Measurements from ENCODE around the gene PDE1C. TPM values are rescaled to one million over a fixed set of nuclear protein-coding genes. Genes with fewer than 3 reads are reported as not detected.

Gene PDE1C
- total and polyA plus RNA-seq, 2 donors (not counting 1 experiment from before 2014, with no cell fraction given) = 0.52 TPM; not detected in 1

DNA sequence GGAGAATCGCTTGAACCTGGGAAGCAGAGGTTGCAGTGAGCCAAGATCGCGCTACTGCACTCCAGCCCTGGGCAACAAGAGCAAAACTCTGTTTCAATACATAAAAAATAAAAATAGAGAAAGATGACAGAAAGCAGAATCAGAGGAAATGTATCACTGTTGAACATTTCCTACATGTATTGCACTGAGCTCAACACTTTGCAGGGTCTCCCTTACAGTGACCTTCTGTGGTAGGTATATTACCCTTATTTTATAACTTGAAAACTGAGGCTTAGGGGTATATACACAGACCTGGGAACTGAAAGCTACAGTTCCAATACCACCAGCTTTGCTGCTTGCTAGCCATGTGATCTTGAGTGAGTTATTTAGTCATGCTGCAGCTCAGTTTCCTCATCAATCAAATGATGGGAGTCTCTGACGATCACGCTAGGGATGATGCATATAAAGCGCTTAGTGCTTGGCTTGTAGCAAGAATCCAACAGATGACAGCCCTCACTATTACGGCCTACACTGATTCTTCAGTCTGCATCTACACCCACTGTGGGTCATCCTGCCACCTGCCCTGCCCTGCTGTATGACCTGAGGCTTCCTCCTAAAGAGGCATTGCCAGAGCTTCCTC, 99.0 kb downstream of the PDE1C start:
- Histone ChIP-seq H3K9me3 (ENCODE audit: control extremely low read depth in 1 of 3, control insufficient read depth in 2 of 3, insufficient read depth in 1 of 3, low read length in 2 of 3) (no peaks in the 10 kb centered on the region), H3K27ac (ENCODE audit: low read length in 2 of 2) (no peak overlapping the region), H3K9ac (ENCODE audit: low read length) (no peak overlapping the region), H3K36me3 (replicated peaks in 1 of 2; ENCODE audit: control extremely low read depth in 1 of 2, control insufficient read depth in 1 of 2, extremely low read depth in 1 of 2, insufficient read depth in 2 of 2, low read length in 1 of 2) (no peaks in the 10 kb centered on the region), H3K27me3 (replicated peaks in 1 of 4; ENCODE audit: control extremely low read depth in 1 of 4, control insufficient read depth in 3 of 4, insufficient read depth in 4 of 4, low read length in 3 of 4) (no peaks in the 10 kb centered on the region), H4K20me1 (ENCODE audit: control insufficient read depth, insufficient read depth, low read length, poor library complexity, severe bottlenecking) (no peaks in the 10 kb centered on the region), H3K4me3 (ENCODE audit: control extremely low read depth in 1 of 5, extremely low read depth in 1 of 5, insufficient read depth in 1 of 5, low read depth in 2 of 5, low read length in 4 of 5) (no peak overlapping the region), H2AFZ (ENCODE audit: insufficient read depth, low read depth, low read length, poor library complexity, severe bottlenecking) (no peak overlapping the region), H3K4me1 (ENCODE audit: control insufficient read depth in 2 of 2, insufficient read depth in 2 of 2, low read length in 2 of 2) (no peaks in the 10 kb centered on the region), H3K79me2 (ENCODE audit: control insufficient read depth, insufficient read depth, low read length) (no peaks in the 10 kb centered on the region), H3K4me2 (replicated peaks; ENCODE audit: low read depth, low read length, poor library complexity, severe bottlenecking) (no peak overlapping the region)
- no peaks in the 10 kb centered on the region for H3K4me1 Mint-ChIP-seq
- H3K27me3 Mint-ChIP-seq = no peaks in the 10 kb centered on the region
- 94% methylated on average over 5 of the region's 7 CpGs for WGBS (ENCODE audit: insufficient coverage)
- intact Hi-C loops (cut with micrococcal nuclease) = no loop called here
- H3K4me3 Mint-ChIP-seq = no peak overlapping the region
- TF ChIP-seq, protein P1, sequence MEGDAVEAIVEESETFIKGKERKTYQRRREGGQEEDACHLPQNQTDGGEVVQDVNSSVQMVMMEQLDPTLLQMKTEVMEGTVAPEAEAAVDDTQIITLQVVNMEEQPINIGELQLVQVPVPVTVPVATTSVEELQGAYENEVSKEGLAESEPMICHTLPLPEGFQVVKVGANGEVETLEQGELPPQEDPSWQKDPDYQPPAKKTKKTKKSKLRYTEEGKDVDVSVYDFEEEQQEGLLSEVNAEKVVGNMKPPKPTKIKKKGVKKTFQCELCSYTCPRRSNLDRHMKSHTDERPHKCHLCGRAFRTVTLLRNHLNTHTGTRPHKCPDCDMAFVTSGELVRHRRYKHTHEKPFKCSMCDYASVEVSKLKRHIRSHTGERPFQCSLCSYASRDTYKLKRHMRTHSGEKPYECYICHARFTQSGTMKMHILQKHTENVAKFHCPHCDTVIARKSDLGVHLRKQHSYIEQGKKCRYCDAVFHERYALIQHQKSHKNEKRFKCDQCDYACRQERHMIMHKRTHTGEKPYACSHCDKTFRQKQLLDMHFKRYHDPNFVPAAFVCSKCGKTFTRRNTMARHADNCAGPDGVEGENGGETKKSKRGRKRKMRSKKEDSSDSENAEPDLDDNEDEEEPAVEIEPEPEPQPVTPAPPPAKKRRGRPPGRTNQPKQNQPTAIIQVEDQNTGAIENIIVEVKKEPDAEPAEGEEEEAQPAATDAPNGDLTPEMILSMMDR (IDR thresholded peaks at IDR 0.05) = no peak
- no peak for TF ChIP-seq EZH2 (IDR thresholded peaks at IDR 0.05; ENCODE audit: borderline replicate concordance, insufficient read depth, low read depth, low read length, poor library complexity, severe bottlenecking)
- DNase-seq = no peak
- H3K9me3 Mint-ChIP-seq (ENCODE audit: insufficient read depth) = peaks cover 2% of the 10 kb centered on the region
- ATAC-seq (ENCODE audit: low read depth) = no peak
- CTCF ChIA-PET = no interaction called here
- H3K27ac Mint-ChIP-seq = no peak overlapping the region
- POLR2A ChIA-PET = no interaction called here

DNA sequence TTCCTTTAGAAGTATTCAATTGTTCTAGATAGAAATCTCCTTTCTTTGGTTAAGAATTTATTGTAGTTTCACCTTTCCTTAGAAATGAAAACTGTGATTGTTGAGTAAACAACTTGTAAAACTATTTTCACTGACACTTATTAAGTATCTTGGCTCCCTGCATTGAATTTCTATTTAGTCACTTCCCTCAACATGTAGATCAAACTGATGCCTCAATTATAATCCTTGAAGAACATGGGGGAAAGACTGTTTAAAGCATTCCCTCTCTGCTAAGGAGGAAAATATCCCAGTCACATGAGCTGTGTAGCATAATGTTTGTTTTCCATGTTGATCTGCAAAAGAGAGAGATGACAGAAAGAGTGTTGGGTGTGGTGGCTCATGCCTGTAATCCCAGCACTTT, 99.7 kb downstream of the PDE1C start:
- no peak overlapping the region for H3K27ac Mint-ChIP-seq
- no peak overlapping the region for H3K27ac ChIP-seq (ENCODE audit: low read length in 2 of 2)
- intact Hi-C loops (cut with micrococcal nuclease) = no loop called here
- no peaks in the 10 kb centered on the region for H3K4me1 Mint-ChIP-seq
- ChIA-PET CTCF (no interaction called here), POLR2A (no interaction called here)
- H4K20me1 ChIP-seq (ENCODE audit: control insufficient read depth, insufficient read depth, low read length, poor library complexity, severe bottlenecking) = no peaks in the 10 kb centered on the region
- no peaks in the 10 kb centered on the region for H3K27me3 Mint-ChIP-seq
- no peak overlapping the region for H3K4me2 ChIP-seq (replicated peaks; ENCODE audit: low read depth, low read length, poor library complexity, severe bottlenecking)
- H3K9me3 Mint-ChIP-seq (ENCODE audit: insufficient read depth) = peaks cover 2% of the 10 kb centered on the region
- no peaks in the 10 kb centered on the region for H3K4me1 ChIP-seq (ENCODE audit: control insufficient read depth in 2 of 2, insufficient read depth in 2 of 2, low read length in 2 of 2)
- no peaks in the 10 kb centered on the region for H3K9me3 ChIP-seq (ENCODE audit: control extremely low read depth in 1 of 3, control insufficient read depth in 2 of 3, insufficient read depth in 1 of 3, low read length in 2 of 3)
- no peaks in the 10 kb centered on the region for H3K27me3 ChIP-seq (replicated peaks in 1 of 4; ENCODE audit: control extremely low read depth in 1 of 4, control insufficient read depth in 3 of 4, insufficient read depth in 4 of 4, low read length in 3 of 4)
- H3K9ac ChIP-seq (ENCODE audit: low read length) = no peak overlapping the region
- TF ChIP-seq EZH2 (IDR thresholded peaks at IDR 0.05; ENCODE audit: borderline replicate concordance, insufficient read depth, low read depth, low read length, poor library complexity, severe bottlenecking) = no peak
- TF ChIP-seq, protein P1 (IDR thresholded peaks at IDR 0.05) = no peak
- DNase-seq (no peak), ATAC-seq (ENCODE audit: low read depth) (no peak)
- H3K79me2 ChIP-seq (ENCODE audit: control insufficient read depth, insufficient read depth, low read length) = no peaks in the 10 kb centered on the region
- no peak overlapping the region for H3K4me3 Mint-ChIP-seq
- no peaks in the 10 kb centered on the region for H3K36me3 ChIP-seq (replicated peaks in 1 of 2; ENCODE audit: control extremely low read depth in 1 of 2, control insufficient read depth in 1 of 2, extremely low read depth in 1 of 2, insufficient read depth in 2 of 2, low read length in 1 of 2)
- H3K4me3 ChIP-seq (ENCODE audit: control extremely low read depth in 1 of 5, extremely low read depth in 1 of 5, insufficient read depth in 1 of 5, low read depth in 2 of 5, low read length in 4 of 5) = no peak overlapping the region
- H2AFZ ChIP-seq (ENCODE audit: insufficient read depth, low read depth, low read length, poor library complexity, severe bottlenecking) = no peak overlapping the region
